K562 (cell line): Measurements from ENCODE around the gene MYO1E. TPM values are rescaled to one million over a fixed set of nuclear protein-coding genes. Genes with fewer than 3 reads are reported as not detected.

Experiments
- ATAC-seq: fragments of 200-7000 bp; cut with Tn5 transposase; 3 replicates; pipeline ENCODE4 v1.9.1; 2020; ENCODE audit warnings: moderate library complexity
- BruUV-seq: library from RNA; stranded (reverse); fragments of 400-500 nt; replicated peaks from 2 replicates; lab custom pipeline; 2021; lab: Mats Ljungman, UMichigan
- CTCF ChIA-PET: fragments of 300-600 bp; formaldehyde crosslinking; extraction: SDS; loops from one replicate; lab custom pipeline; 2021; ENCODE audit warnings: low intra/inter-chr PET ratio; lab: Yijun Ruan, JAX
- POLR2A ChIA-PET: fragments of 300-600, 350-650 bp; sonication (Branson Sonifier 250); formaldehyde crosslinking; extraction: SDS; loops from one replicate; lab custom pipeline; 2021; ENCODE audit warnings: antibody characterized with exemption, inconsistent platforms; lab: Yijun Ruan, JAX
- DNase-seq, 4 experiments: peaks; one replicate each; pipeline versions ENCODE4 v3.0.0 to v3.0.0-alpha.2; 2011 to 2018; ENCODE audit warnings: low spot score in 3 of 4, mixed read lengths in 3 of 4; ENCODE audit errors: extremely low read depth in 1 of 4
- FAIRE-seq: peaks from 2 replicates; lab custom pipeline; 2011; peaks lifted over from hg19 to GRCh38; lab: Jason Lieb, UNC
- H2AFZ ChIP-seq: 2 replicates; pipeline ENCODE4 v1.6.0; 2011; ENCODE audit warnings: low read depth, low read length, control low read depth, inconsistent platforms
- H3K27ac ChIP-seq: fragments of 200-600 bp; 3 replicates; pipeline ENCODE4 v1.8.0; 2011; ENCODE audit warnings: low read depth, mild to moderate bottlenecking, control low read depth, inconsistent platforms, low read length, moderate library complexity, mixed read lengths; ENCODE audit errors: extremely low read depth
- H3K27me3 ChIP-seq, 2 experiments: fragments of 300-600 bp in 1 of 2; 2 replicates in 1 of 2; 3 replicates in 1 of 2; pipeline versions ENCODE4 v1.6.0 to v1.8.0; 2011; ENCODE audit warnings: inconsistent platforms in 2 of 2, low read length in 2 of 2, mild to moderate bottlenecking in 1 of 2, mixed read lengths in 1 of 2, moderate library complexity in 1 of 2; ENCODE audit not compliant: control insufficient read depth in 2 of 2, insufficient read depth in 2 of 2
- H3K36me3 ChIP-seq: fragments of 300-600 bp; 3 replicates; pipeline ENCODE4 v1.8.0; 2011; ENCODE audit warnings: mild to moderate bottlenecking, low read length, inconsistent platforms; ENCODE audit not compliant: control insufficient read depth, insufficient read depth
- H3K4me1 ChIP-seq, 2 experiments: fragments of 200-600 bp in 1 of 2; replicated peaks in 1 of 2; 2 replicates in 1 of 2; 3 replicates in 1 of 2; pipeline versions ENCODE4 v1.5.1 to v1.8.0; 2011; ENCODE audit warnings: inconsistent platforms in 2 of 2, low read length in 2 of 2, mild to moderate bottlenecking in 1 of 2, mixed read lengths in 1 of 2, moderate library complexity in 1 of 2; ENCODE audit not compliant: control insufficient read depth in 2 of 2, insufficient read depth in 2 of 2
- H3K4me2 ChIP-seq: 2 replicates; pipeline ENCODE4 v1.6.1; 2011; ENCODE audit warnings: low read length, control low read depth, inconsistent platforms, mixed read lengths; ENCODE audit not compliant: insufficient read depth
- H3K4me3 ChIP-seq: fragments of 200-600 bp; sonication (generic), shearing (Covaris generic); 2 replicates; pipeline ENCODE4 v1.5.1; 2016; ENCODE audit warnings: control low read depth, inconsistent platforms
- H3K79me2 ChIP-seq: fragments of 200-600 bp; 3 replicates; pipeline ENCODE4 v1.8.0; 2011; ENCODE audit warnings: low read length, inconsistent platforms; ENCODE audit not compliant: control insufficient read depth, insufficient read depth
- H3K9ac ChIP-seq, 2 experiments: 2 replicates each; pipeline versions ENCODE4 v1.6.0 to v1.6.1; 2011; ENCODE audit warnings: low read depth in 2 of 2, low read length in 2 of 2, control low read depth in 1 of 2, inconsistent platforms in 1 of 2, mild to moderate bottlenecking in 1 of 2, mixed read lengths in 1 of 2; ENCODE audit not compliant: insufficient read depth in 1 of 2
- H3K9me1 ChIP-seq: one replicate; pipeline ENCODE4 v1.6.0; 2011; ENCODE audit warnings: inconsistent platforms, mild to moderate bottlenecking, low read length, moderate library complexity; ENCODE audit not compliant: control insufficient read depth, insufficient read depth
- H3K9me3 ChIP-seq: replicated peaks from 2 replicates; pipeline ENCODE4 v1.5.1; 2011; ENCODE audit warnings: low read depth, low read length, inconsistent platforms; ENCODE audit not compliant: control insufficient read depth, insufficient read depth
- H4K20me1 ChIP-seq: replicated peaks from 2 replicates; pipeline ENCODE4 v1.6.1; 2011; ENCODE audit warnings: low read length, inconsistent platforms, mixed read lengths; ENCODE audit not compliant: control insufficient read depth, insufficient read depth
- AFF1 ChIP-seq, 2 experiments: fragments of 450-650 bp; IDR thresholded peaks; 2 replicates each; pipeline ENCODE4 v1.6.1; 2018; ENCODE audit warnings: mild to moderate bottlenecking in 2 of 2, low read depth in 1 of 2; ENCODE audit not compliant: partially characterized antibody in 2 of 2
- NFIX ChIP-seq: fragments of 250-450 bp; sonication (Bioruptor Pico); IDR thresholded peaks from 2 replicates; pipeline ENCODE4 v1.4.0; 2020; ENCODE audit warnings: low read depth, mild to moderate bottlenecking, moderate library complexity
- TSC22D4 ChIP-seq: fragments of 450-650 bp; IDR thresholded peaks from 2 replicates; pipeline ENCODE4 v1.6.1; 2016; ENCODE audit warnings: missing genetic modification characterization, missing biosample characterization, control low read depth
- XRCC3 ChIP-seq: fragments of 450-650 bp; IDR thresholded peaks from 2 replicates; pipeline ENCODE4 v1.6.1; 2017; ENCODE audit warnings: mild to moderate bottlenecking, moderate library complexity
- WGBS: fragments of 100-300 bp; shearing (Covaris generic); methylation state at CpG from one replicate; pipeline ENCODE4 v1.1.6; 2016; ENCODE audit warnings: low coverage, mixed read lengths; ENCODE audit not compliant: insufficient coverage; ENCODE audit errors: missing lambda C conversion rate; 5-methylcytosine and 5-hydroxymethylcytosine counted together
- in situ Hi-C: fragments of 300-500 bp; cut with MboI; formaldehyde crosslinking; loops from 4 replicates; pipeline ENCODE4 v1.15.0; 2018; ENCODE audit warnings: inconsistent platforms, mixed read lengths
- intact Hi-C: fragments of 100-400 bp; cut with micrococcal nuclease; formaldehyde crosslinking; loops from 2 replicates; pipeline ENCODE4 v1.14.2; 2022
- polyA plus RNA-seq, 8 experiments: library from polyadenylated mRNA; depleted of rRNA in 4 of 8; stranded (reverse) in 5 of 8; unstranded in 3 of 8; fragments of >200 nt; fragmentation: Nextera tagmentation in 2 of 8; fragmentation: Illumina TruSeq in 1 of 8; extraction: Ambion mirVana in 2 of 8; extraction: Trizol in 1 of 8; gene quantifications; 2 replicates each; pipeline versions ENCODE4 v1.2.1 to v1.2.3, GENCODE V29; 2011 to 2014; ENCODE audit warnings: inconsistent platforms in 1 of 8, missing spikeins in 1 of 8
- total RNA-seq, 7 experiments: library from RNA; depleted of rRNA in 6 of 7; stranded (reverse); fragments of >200 nt in 6 of 7; fragmentation: Illumina TruSeq in 2 of 7; extraction: Trizol in 2 of 7; gene quantifications; 2 replicates each; pipeline versions ENCODE4 v1.2.1 to v1.2.3, GENCODE V29; 2011 to 2021; ENCODE audit warnings: low replicate concordance in 1 of 7

Gene MYO1E
- total and polyA plus RNA-seq, 9 of the 15 experiments (the other 6 are each of a cell fraction or from before 2014, with no cell fraction given): under 0.01 to 0.44 (median 0.01) TPM; not detected in 6

GRCh38 chr15:59326856-59327255 lies 45.8 kb downstream of the MYO1E start:
- ChIA-PET POLR2A (no interaction called here), CTCF (no interaction called here)
- in situ Hi-C loops: no loop called here
- BruUV-seq: no TSS peak
- no peak for FAIRE-seq
- no peaks in the 10 kb centered on the region for H3K36me3 ChIP-seq
- H3K79me2 ChIP-seq: no peaks in the 10 kb centered on the region
- H3K4me1 ChIP-seq: no peaks in the 10 kb centered on the region
- ATAC-seq: no peak
- no peaks in the 10 kb centered on the region for H4K20me1 ChIP-seq
- WGBS: 0% methylated on average over 6 of the region's 6 CpGs
- H3K27me3 ChIP-seq: peaks cover 5 to 6% of the 10 kb centered on the region in 2 experiments; a peak in 4 of 5 replicates
- no peaks in the 10 kb centered on the region for H3K9me1 ChIP-seq
- H3K9ac ChIP-seq: no peak overlapping the region
- H3K27ac ChIP-seq: no peak overlapping the region
- no peak for TF ChIP-seq XRCC3
- no peak for TF ChIP-seq TSC22D4
- no peak for TF ChIP-seq NFIX (CRISPR knock-in tag)
- TF ChIP-seq AFF1 (IDR thresholded peaks at IDR 0.05; ENCODE audit: low read depth in 1 of 2, partially characterized antibody in 2 of 2): no peak
- no peak overlapping the region for H3K4me3 ChIP-seq
- H2AFZ ChIP-seq: no peak overlapping the region
- intact Hi-C loops: no loop called here
- no peak for DNase-seq
- H3K9me3 ChIP-seq: no peaks in the 10 kb centered on the region
- no peak overlapping the region for H3K4me2 ChIP-seq
